Mesothelial cell of epicardium (in vitro differentiated cells): ENCODE data around the gene ARRDC3. TPM values are rescaled to one million over a fixed set of nuclear protein-coding genes. Genes with fewer than 3 reads are reported as not detected.

Source experiments
- DNase-seq, 2 experiments: peaks; one replicate each; pipeline ENCODE4 v3.0.0; 2021; ENCODE audit warnings: low spot score in 2 of 2; ENCODE audit not compliant: unreplicated experiment in 2 of 2
- H3K27ac Mint-ChIP-seq: 2 replicates; pipeline ENCODE4 v1.8.0; 2021; ENCODE audit warnings: mixed read lengths
- H3K27me3 Mint-ChIP-seq: 2 replicates; pipeline ENCODE4 v1.8.0; 2021; ENCODE audit warnings: low read depth, mixed read lengths
- H3K36me3 Mint-ChIP-seq: 2 replicates; pipeline ENCODE4 v1.8.0; 2021; ENCODE audit warnings: mixed read lengths
- H3K4me1 Mint-ChIP-seq: 2 replicates; pipeline ENCODE4 v1.8.0; 2021; ENCODE audit warnings: mixed read lengths
- H3K4me3 Mint-ChIP-seq: 2 replicates; pipeline ENCODE4 v1.8.0; 2021; ENCODE audit warnings: mild to moderate bottlenecking, moderate library complexity, mixed read lengths
- H3K9me3 Mint-ChIP-seq: 2 replicates; pipeline ENCODE4 v1.8.0; 2021; ENCODE audit warnings: mixed read lengths
- CTCF ChIP-seq: fragments of 200-600 bp; sonication (generic); IDR thresholded peaks from one replicate; pipeline ENCODE4 v1.5.0; 2021; ENCODE audit warnings: antibody characterized with exemption; ENCODE audit not compliant: unreplicated experiment
- total RNA-seq: library from RNA; stranded (reverse); gene quantifications from 3 replicates; pipeline ENCODE4 v1.2.1, GENCODE V29; 2021

Gene ARRDC3
- total RNA-seq, 1 donor from 2014 or later, result 49.9 TPM

GRCh38 chr5:91383956-91384300, 811 bp upstream of the ARRDC3 start:
- Mint-ChIP-seq H3K27ac (peak overlapping the region; percentile 99), H3K27me3 (no peaks in the 10 kb centered on the region), H3K36me3 (no peaks in the 10 kb centered on the region), H3K9me3 (peaks cover 4% of the 10 kb centered on the region), H3K4me3 (peak overlapping the region; percentile 97), H3K4me1 (peaks cover 17% of the 10 kb centered on the region)
- TF ChIP-seq CTCF, result no peak
- DNase-seq, result no peak

DNA sequence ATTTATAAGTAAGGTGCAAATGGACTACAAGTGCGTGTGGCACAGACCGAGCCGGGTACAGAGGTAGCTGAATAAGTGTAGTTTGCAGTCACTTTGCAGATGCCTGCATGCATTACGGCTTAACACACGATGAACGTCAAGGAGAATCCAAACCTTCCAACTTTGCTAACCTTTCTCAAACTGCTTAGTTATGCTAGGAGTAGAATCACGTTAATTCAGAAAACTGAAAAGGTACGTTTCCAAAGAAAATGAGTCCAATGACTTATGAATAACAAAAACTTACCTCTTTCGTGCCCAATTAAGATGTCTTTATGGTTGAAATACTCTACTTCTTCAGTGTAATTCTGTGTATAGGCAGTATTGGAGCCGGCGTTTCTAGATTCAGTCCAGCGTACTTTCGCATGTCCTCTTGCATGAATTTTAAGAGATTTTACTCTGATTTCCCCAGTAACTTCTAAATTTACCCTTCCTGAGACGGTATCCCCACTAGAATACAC, 539 bp downstream of the ARRDC3 start:
- Mint-ChIP-seq H3K4me3 (peak overlapping the region; percentile 97), H3K4me1 (peaks cover 24% of the 10 kb centered on the region), H3K27ac (peak overlapping the region; percentile 99), H3K27me3 (no peaks in the 10 kb centered on the region), H3K36me3 (peaks cover 3% of the 10 kb centered on the region), H3K9me3 (no peaks in the 10 kb centered on the region)
- TF ChIP-seq CTCF, result no peak
- DNase-seq, result no peak

DNA sequence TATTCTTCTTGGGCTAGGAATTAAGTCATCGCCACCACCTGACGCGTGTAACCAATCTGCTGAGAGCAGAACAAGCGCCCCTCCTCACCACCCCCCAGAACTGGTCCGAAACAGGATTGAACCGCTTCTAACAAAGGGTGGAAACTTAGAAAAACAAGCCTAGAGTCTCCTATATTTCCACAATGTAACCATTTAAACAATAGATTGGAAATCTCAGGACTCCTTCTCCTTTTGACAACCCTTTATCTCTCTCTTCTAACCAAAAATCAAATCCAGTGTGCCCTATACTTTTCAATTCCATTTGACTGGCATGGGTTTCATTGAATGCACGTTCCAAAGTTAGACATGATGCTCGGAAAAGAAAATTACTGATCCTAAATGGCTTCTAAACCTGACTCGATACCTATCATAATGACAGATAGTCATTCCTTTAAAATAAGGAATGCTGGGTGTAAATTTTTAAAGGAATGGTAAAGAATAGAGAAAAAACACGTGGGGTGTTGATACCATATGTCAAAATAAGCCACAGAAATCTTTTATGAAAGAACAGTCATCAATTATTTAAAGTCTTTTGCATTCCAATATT, 1.2 kb downstream of the ARRDC3 start:
- Mint-ChIP-seq H3K4me3 (peak overlapping the region; percentile 97), H3K27ac (peak overlapping the region; percentile 99), H3K36me3 (peaks cover 8% of the 10 kb centered on the region), H3K9me3 (no peaks in the 10 kb centered on the region), H3K27me3 (no peaks in the 10 kb centered on the region), H3K4me1 (peaks cover 31% of the 10 kb centered on the region)
- DNase-seq, result peak; percentile 44 to 55
- TF ChIP-seq CTCF, result no peak

GRCh38 chr5:91381239-91381773, 1.8 kb downstream of the ARRDC3 start:
- Mint-ChIP-seq H3K9me3 (no peaks in the 10 kb centered on the region), H3K4me3 (peak overlapping the region; percentile 97), H3K27me3 (no peaks in the 10 kb centered on the region), H3K4me1 (peaks cover 31% of the 10 kb centered on the region), H3K36me3 (peaks cover 8% of the 10 kb centered on the region), H3K27ac (peak overlapping the region; percentile 99)
- TF ChIP-seq CTCF, result no peak
- no peak for DNase-seq

GRCh38 chr5:91380491-91381238, 2.5 kb downstream of the ARRDC3 start:
- Mint-ChIP-seq H3K27me3 (no peaks in the 10 kb centered on the region), H3K9me3 (no peaks in the 10 kb centered on the region), H3K27ac (peak overlapping the region; percentile 99), H3K4me1 (peaks cover 31% of the 10 kb centered on the region), H3K36me3 (peaks cover 8% of the 10 kb centered on the region), H3K4me3 (peak overlapping the region; percentile 97)
- DNase-seq, result peak; percentile 95 to 98
- no peak for TF ChIP-seq CTCF
